ENCODE results near the gene ELFN1.

Gene ELFN1

DNA sequence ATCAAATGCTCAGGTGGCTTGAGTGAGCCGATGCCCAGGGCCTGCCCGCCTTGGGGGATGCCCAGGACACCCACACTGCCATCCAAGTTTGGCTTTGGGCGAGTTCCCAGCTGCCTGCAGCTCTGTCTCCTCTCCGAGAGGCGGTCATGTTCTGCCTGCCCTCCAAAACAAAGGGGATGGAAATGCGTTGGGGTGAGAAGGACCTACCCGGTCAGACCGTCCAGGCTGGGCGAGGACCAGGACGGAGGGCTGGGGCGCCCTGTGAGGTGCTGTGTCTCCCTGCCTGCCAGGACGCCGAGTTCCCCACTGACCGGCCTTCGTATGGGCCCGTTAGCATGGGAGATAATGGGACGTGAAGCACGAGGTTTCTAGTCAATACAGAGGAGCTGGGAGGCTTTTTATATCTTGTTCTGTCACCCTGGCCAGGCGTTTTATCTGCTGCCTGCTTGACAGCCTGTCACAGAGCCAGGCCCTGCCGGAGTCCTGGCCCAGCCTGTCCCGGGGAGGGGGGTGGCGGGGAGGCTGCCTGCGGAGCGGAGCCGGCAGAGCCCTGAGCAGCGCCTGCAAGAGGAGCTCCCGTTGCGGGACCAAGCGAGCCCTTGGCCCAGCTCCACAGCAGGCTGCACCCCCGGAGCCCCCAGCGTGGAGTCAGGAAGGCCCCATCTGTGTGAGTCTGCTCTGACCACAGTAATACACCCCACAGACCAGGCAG lies 22.0 kb upstream of the ELFN1 start:
- no peak for TF ChIP-seq CTCF (conservative IDR thresholded peaks at IDR 0.05)
- no peak overlapping the region for H3K27ac ChIP-seq

DNA sequence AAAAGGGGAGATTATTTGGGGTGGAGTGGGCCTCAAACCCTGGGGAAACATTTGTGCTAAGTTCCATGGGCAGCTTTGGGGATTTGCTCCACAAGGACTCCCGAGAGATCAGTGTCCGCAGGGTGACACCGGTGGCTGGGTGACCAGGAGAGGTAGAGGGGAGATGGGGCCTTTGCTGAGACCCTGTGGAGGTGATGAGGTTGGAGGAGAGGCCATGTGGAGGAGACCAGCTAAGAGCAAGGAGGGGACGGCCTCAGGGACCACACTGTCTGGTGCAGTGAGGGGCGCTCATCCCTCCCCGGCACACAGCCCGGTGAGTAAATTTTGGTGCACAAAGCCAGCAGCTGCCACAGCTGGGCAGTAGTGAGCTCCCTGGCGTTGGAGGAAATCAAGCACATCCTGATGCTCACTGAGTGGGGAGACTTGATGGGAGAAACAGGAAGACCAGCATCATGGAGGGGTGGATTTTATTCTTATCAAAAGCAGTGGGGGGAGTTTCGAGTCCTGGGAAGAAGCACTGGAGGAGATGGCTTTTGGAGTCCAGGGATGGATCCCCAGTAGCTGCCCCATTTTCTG lies 20.2 kb upstream of the ELFN1 start:
- no peak overlapping the region for H3K27ac ChIP-seq
- no peak for TF ChIP-seq CTCF (conservative IDR thresholded peaks at IDR 0.05)

DNA sequence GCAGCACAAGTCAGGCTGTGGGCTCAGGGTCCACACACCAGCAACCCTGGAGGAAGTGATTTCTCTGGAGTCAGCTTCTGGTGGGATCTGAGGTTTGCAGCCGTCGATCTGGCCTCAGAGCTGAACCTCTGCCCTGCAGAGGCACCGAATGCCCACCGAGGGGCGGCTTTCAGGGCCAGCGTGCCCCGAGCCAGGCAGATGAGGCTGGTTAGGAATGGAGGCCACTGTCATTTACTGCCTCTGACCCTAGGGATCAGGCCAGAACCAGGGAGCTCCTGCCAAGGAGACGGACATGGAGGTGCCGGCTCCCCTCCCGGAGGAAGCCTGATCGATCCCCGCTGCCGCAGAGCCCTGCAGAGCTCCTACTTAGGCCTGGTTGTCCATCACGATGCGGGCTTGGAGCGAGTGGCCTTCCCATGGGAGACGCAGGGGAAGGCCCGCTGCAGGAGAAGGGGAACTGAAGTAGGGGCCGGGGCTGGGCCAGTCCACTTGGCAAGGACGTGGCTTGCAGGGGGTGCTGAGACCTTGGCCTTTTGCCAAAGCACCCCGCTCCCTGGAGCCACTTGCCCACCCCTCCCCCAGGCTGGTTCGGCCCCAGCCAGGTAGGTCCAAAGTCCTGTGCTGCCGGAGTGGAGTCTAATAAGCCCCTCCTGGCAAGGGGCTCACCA lies 19.6 kb upstream of the ELFN1 start:
- no peak overlapping the region for H3K27ac ChIP-seq
- TF ChIP-seq CTCF (conservative IDR thresholded peaks at IDR 0.05) = no peak

DNA sequence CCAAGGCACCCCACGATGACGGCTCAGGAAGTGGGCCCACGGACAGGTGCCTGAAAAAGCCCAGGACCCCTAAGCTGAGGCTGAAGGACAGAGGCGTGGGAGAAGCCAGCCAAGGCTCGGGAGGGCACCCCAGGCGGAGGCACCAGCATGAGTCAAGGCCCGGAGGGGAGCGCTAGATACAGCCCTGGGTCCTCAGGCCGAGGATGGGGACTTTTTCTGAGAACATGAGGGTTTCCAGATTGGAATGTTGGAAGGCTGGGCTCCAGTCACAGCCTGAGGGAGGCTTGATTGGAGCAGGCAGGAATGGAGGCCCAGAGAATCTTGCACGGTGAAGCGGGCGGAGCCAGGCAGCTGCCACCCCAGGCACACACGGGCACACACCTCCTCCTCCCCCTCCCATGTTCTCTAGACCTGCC lies 19.0 kb upstream of the ELFN1 start:
- TF ChIP-seq CTCF (conservative IDR thresholded peaks at IDR 0.05) = no peak
- no peak overlapping the region for H3K27ac ChIP-seq

DNA sequence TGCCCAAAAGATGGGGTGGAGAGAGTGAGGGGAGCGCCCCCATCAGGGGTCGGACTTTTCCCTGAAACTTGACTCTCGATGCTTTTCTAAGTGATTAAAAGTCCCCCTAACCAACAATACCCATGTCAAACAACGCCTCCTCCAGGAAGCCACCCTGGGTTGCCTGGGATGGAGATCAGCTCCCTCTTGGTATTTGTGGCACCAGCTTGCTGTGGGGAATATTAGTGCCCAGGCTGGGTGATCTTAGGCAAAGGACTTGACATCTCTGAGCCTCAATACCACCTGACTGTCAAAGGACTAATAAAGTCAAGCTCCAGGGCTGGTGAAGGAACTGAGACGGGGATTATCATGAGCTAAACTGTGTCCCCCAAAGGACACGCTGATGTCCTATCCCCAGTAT lies 18.2 kb upstream of the ELFN1 start:
- no peak for TF ChIP-seq CTCF (conservative IDR thresholded peaks at IDR 0.05)
- no peak overlapping the region for H3K27ac ChIP-seq

GRCh38 chr7:1653500-1653899 lies 16.6 kb upstream of the ELFN1 start:
- H3K27ac ChIP-seq = no peak overlapping the region
- TF ChIP-seq CTCF (conservative IDR thresholded peaks at IDR 0.05) = no peak

GRCh38 chr7:1654111-1654510 lies 16.0 kb upstream of the ELFN1 start:
- no peak for TF ChIP-seq CTCF (conservative IDR thresholded peaks at IDR 0.05)

More at GRCh38 chr7:1654111-1654510, 16.0 kb upstream of the ELFN1 start:
- no peak overlapping the region for H3K27ac ChIP-seq
